Thymus (tissue), 11 donors: ENCODE data around the gene GRIN2C. TPM values are rescaled to one million over a fixed set of nuclear protein-coding genes. Genes with fewer than 3 reads are reported as not detected.

ENCODE experiments used
- DNase-seq, 9 donors: peaks; one replicate each; pipeline ENCODE4 v3.0.0-alpha.2; 2013; ENCODE audit warnings: low spot score in 9 of 9, low read depth in 6 of 9, missing footprints in 1 of 9
- H3K27ac ChIP-seq, 2 donors: one replicate each; pipeline ENCODE4 v1.5.1; 2013; ENCODE audit warnings: control low read depth in 1 of 2, low read depth in 1 of 2, low read length in 1 of 2, mild to moderate bottlenecking in 1 of 2, moderate library complexity in 1 of 2
- H3K27me3 ChIP-seq, 2 donors: one replicate each; pipeline ENCODE4 v1.5.1; 2013; ENCODE audit warnings: low read length in 1 of 2; ENCODE audit not compliant: control insufficient read depth in 2 of 2, insufficient read depth in 1 of 2
- H3K36me3 ChIP-seq, 2 donors: one replicate each; pipeline ENCODE4 v1.5.1; 2013; ENCODE audit warnings: low read length in 1 of 2, mild to moderate bottlenecking in 1 of 2, moderate library complexity in 1 of 2; ENCODE audit not compliant: control insufficient read depth in 2 of 2, insufficient read depth in 2 of 2
- H3K4me1 ChIP-seq, 2 donors: one replicate each; pipeline ENCODE4 v1.5.1; 2013; ENCODE audit warnings: low read length in 2 of 2; ENCODE audit not compliant: control insufficient read depth in 2 of 2, insufficient read depth in 2 of 2
- H3K4me3 ChIP-seq, 2 donors: one replicate each; pipeline ENCODE4 v1.5.1; 2013; ENCODE audit warnings: low read length in 2 of 2, control low read depth in 1 of 2, mild to moderate bottlenecking in 1 of 2
- H3K9me3 ChIP-seq, 2 donors: one replicate each; pipeline ENCODE4 v1.5.1; 2013; ENCODE audit warnings: low read length in 1 of 2, mild to moderate bottlenecking in 1 of 2; ENCODE audit not compliant: control insufficient read depth in 2 of 2, insufficient read depth in 1 of 2
- WGBS: extraction: QIAGEN DNeasy Blood & Tissue Kit; methylation state at CpG from one replicate; pipeline ENCODE4 v1.1.7; 2013; 5-methylcytosine and 5-hydroxymethylcytosine counted together
- polyA plus RNA-seq: library from polyadenylated mRNA; stranded (reverse); fragments of 200-250 nt; gene quantifications from one replicate; pipeline ENCODE4 v1.2.3, GENCODE V29; 2013
- total RNA-seq: library from RNA; stranded (reverse); fragments of 120-200 nt; gene quantifications from one replicate; pipeline ENCODE4 v1.2.4, GENCODE V29; 2013
- donor health status: healthy.

The GRIN2C gene
- total and polyA plus RNA-seq, 2 donors, result 0.05 to 0.07 TPM

DNA sequence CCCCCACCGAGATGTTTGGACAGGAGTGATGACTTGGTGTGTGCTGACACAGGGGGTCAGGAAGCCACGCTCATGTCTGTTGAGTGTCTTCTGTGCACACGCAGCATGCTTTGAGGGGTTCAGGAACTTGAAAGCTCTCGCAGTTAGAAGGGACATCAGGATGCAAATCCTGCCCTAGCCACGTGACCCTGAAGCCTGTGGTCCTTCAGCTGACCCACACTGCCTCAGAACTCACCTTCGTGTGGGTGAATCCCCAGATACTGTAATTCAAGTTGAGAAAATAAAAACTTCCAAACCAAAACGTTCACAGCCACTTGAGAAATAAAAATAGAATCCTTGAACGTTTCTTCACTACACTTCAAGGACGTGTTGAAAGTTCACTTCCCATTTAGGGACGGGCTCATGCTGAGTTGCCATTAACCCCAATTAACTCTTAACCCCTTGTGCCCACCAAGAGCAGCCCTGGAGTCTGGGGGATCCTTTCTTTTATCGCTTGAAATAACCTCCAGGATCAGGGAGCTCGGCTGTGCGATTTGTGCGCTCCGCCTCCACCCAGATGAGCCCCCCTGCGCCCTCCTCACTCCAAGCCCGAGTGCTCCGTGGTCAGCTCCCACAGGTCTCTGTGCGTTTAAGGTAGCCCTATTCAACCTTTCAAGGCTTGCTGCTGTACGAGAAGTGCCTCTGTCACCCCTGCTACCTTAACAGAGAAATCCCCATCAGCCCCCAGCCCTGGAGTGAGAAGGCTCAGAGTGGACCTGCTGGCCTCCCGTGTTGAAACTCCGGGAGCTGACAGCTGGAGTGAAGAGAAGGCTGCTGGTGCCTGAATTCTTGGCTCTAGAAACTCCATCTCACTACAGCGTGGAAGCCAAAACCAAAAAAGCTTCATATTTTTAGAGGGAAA lies 47.3 kb downstream of the GRIN2C start:
- 91% methylated on average over 23 of the region's 23 CpGs for WGBS
- no peaks in the 10 kb centered on the region for H3K27me3 ChIP-seq
- H3K36me3 ChIP-seq, result peaks cover 9 to 20% of the 10 kb centered on the region in 2 donors
- peaks cover 0 to 3% of the 10 kb centered on the region in 2 donors for H3K4me1 ChIP-seq
- no peaks in the 10 kb centered on the region for H3K9me3 ChIP-seq
- no peak overlapping the region for H3K4me3 ChIP-seq
- DNase-seq, result no peak
- no peak overlapping the region for H3K27ac ChIP-seq

DNA sequence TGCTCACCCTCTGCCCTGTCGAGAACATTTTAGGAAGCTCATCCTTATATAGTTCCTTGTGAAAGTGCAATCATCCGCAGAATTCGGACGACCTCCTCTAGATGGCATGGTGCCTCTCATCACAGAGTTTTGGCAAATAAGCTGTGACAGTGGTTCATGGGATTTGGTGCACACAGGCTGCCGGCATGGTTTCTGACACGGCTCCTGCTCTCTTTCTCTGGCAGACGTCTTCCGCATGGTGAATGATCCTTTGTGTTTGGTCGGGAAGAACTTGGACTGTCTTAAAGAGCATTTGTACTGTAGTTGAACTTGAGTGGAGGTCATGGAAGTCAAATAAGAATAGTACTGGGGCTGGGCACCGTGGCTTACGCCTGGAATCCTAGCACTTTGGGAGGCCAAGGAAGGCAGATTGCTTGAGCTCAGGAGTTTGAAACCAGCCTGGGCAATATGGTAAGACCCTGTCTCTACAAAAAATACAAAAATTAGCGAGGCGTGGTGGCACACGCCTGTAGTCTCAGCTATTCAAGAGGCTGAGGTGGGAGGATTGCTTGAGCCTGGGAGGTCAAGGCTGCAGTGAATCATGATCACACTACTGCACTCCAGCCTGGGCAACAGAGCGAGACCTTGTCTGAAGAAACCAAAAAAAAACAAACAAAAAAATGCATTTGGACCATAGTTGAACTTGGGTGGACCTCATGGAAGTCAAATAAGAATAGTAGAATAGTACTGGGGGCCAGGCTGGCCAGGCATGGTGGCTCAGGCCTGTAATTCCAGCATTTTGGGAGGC lies 48.8 kb downstream of the GRIN2C start:
- Histone ChIP-seq H3K36me3 (peaks cover 6 to 20% of the 10 kb centered on the region in 2 donors), H3K4me3 (no peak overlapping the region)
- WGBS, result 97% methylated on average over 15 of the region's 15 CpGs

DNA sequence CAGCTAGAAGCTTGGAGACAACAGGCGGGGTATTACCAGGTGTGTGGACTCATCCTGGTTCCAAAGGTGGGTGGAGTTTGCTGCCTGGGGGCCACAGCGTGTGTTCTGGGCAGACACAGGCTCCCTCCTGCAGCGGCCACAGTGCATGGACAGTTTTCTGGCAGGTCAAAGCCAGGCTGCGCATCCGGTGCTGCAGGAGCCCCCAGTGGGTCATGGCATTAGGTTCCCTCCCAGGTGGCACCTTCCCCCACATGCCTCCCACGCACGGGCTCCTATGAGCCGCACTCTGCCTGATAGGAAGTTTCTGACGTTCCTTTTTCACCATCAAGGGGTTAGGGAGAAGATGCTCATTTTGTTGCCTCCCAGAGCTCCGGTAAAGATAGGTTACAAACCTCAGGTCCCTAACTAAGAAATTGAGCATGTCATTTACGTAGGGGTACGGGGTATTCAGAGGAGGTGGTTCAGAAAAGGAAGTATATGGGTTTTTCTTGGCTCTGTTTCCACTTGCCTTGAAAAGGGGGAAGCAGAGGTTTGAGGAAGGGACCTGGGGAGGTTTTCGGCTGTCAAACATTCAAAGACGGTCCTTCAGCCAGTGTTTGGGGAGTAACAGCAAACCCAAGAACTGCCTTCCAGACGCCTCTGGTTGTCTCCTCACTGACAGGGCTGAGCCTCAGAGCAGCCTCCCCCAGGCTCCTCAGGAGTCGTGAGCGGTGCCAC lies 50.8 kb downstream of the GRIN2C start:
- 69% methylated on average over 17 of the region's 17 CpGs for WGBS

More for the DNA sequence above, 48.8 kb downstream of the GRIN2C start:
- no peak for DNase-seq
- Histone ChIP-seq H3K9me3 (no peaks in the 10 kb centered on the region), H3K27ac (no peak overlapping the region), H3K4me1 (peaks cover 0 to 3% of the 10 kb centered on the region in 2 donors), H3K27me3 (no peaks in the 10 kb centered on the region)

GRCh38 chr17:74807925-74808324 lies 51.8 kb downstream of the GRIN2C start:
- no peak for DNase-seq
- Histone ChIP-seq H3K36me3 (peaks cover 8 to 23% of the 10 kb centered on the region in 2 donors), H3K4me1 (peaks cover 0 to 3% of the 10 kb centered on the region in 2 donors), H3K4me3 (no peak overlapping the region), H3K27ac (no peak overlapping the region), H3K27me3 (no peaks in the 10 kb centered on the region), H3K9me3 (peaks cover 0 to 4% of the 10 kb centered on the region in 2 donors)
- 61% methylated on average over 6 of the region's 6 CpGs for WGBS

More for the DNA sequence above, 50.8 kb downstream of the GRIN2C start:
- Histone ChIP-seq H3K27me3 (no peaks in the 10 kb centered on the region), H3K4me3 (no peak overlapping the region), H3K27ac (no peak overlapping the region), H3K9me3 (no peaks in the 10 kb centered on the region), H3K4me1 (peaks cover 0 to 3% of the 10 kb centered on the region in 2 donors), H3K36me3 (peaks cover 8 to 26% of the 10 kb centered on the region in 2 donors)
- DNase-seq, result no peak

DNA sequence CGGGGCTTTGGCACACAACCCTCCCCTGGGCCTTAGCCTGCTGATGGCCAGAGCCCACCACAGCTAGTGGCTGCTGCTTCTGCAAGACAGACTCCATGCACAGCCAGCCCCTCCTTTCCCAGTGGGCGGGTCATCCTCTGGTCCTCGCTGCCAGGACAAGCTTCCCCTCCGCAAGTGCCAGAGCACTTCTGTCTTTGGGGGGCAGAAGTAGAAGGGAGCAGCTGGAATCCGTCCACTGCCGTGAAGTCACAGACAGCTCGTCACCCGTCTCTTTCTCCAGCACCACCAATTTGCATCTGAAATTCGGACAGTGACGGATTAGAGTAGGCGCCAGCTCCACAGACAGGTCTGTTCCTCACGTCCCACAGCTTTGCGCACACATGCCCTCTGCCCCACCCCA lies 52.2 kb downstream of the GRIN2C start:
- Histone ChIP-seq H3K9me3 (peaks cover 0 to 4% of the 10 kb centered on the region in 2 donors), H3K36me3 (peaks cover 8 to 22% of the 10 kb centered on the region in 2 donors), H3K4me3 (no peak overlapping the region), H3K4me1 (peaks cover 0 to 1% of the 10 kb centered on the region in 2 donors), H3K27me3 (no peaks in the 10 kb centered on the region), H3K27ac (no peak overlapping the region)
- WGBS, result 98% methylated on average over 13 of the region's 13 CpGs
- DNase-seq, result no peak

DNA sequence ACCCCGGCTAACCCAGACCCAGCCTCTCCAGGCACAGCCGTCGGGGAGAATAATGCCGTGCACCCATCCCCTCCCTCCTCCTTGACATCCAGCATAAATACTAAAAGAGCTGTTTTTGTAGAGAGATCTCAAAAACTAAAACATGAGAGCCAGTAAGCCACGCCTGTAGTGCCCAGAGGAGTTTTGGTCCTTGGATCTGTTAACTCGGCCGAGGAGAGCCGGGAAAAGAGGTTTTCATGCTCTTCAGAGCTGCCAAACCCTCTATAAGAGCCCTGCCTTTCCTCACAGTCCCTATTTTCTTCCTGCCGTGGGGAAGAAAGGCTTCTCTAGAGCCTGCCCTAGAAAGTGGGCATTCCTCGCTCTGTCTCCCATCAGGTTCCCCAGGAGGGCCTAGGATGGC lies 53.4 kb downstream of the GRIN2C start:
- Histone ChIP-seq H3K27ac (no peak overlapping the region), H3K27me3 (no peaks in the 10 kb centered on the region), H3K9me3 (peaks cover 0 to 4% of the 10 kb centered on the region in 2 donors), H3K4me3 (no peak overlapping the region), H3K4me1 (no peaks in the 10 kb centered on the region), H3K36me3 (peaks cover 8 to 26% of the 10 kb centered on the region in 2 donors)
- WGBS, result 97% methylated on average over 10 of the region's 10 CpGs
- DNase-seq, result no peak

DNA sequence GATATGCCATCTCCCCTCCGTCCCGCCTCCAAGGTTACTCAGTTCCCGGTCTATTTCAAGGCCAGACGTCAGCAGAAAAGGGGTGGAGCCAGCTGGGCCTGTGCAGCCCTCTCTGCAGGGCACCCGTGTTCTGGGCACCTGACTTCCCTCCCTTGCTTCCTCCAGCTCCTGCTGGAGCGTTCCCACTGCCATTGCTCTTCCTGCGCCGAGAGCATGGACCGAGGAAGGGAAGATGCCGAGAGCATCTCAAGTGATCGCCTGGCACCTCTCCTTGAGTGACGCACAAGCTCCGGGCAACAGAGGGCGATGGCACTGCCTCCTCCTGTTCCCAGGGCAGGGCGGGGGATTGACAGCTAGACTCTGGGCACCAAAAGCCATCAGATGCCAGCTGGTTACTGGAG lies 54.1 kb downstream of the GRIN2C start:
- H3K36me3 ChIP-seq, result peaks cover 5 to 32% of the 10 kb centered on the region in 2 donors

GRCh38 chr17:74804683-74805082 lies 55.0 kb downstream of the GRIN2C start:
- Histone ChIP-seq H3K27ac (no peak overlapping the region), H3K27me3 (no peaks in the 10 kb centered on the region), H3K4me1 (no peaks in the 10 kb centered on the region), H3K36me3 (peaks cover 2 to 33% of the 10 kb centered on the region in 2 donors), H3K4me3 (no peak overlapping the region), H3K9me3 (peaks cover 0 to 4% of the 10 kb centered on the region in 2 donors)
- WGBS, result 97% methylated on average over 7 of the region's 7 CpGs
- DNase-seq, result no peak

More for the DNA sequence above, 54.1 kb downstream of the GRIN2C start:
- no peak overlapping the region for H3K27ac ChIP-seq
- peaks cover 0 to 4% of the 10 kb centered on the region in 2 donors for H3K9me3 ChIP-seq
- H3K4me1 ChIP-seq, result no peaks in the 10 kb centered on the region
- H3K4me3 ChIP-seq, result no peak overlapping the region
- DNase-seq, result no peak
- H3K27me3 ChIP-seq, result no peaks in the 10 kb centered on the region
- 96% methylated on average over 15 of the region's 15 CpGs for WGBS
